Activated naive CD4-positive, alpha-beta T cell (primary cell): ENCODE measurements around the gene KAZN.

Source experiments
- DNase-seq, 4 experiments: peaks; one replicate each; lab custom pipeline; 2025; lab: John Stamatoyannopoulos, UW

KAZN gene

GRCh38 chr1:15063783-15064182, 465.3 kb downstream of the KAZN start:
- no peak for DNase-seq

- no peak for DNase-seq
These were observed 465.9 kb downstream of the KAZN start for GRCh38 chr1:15064217-15064929.

GRCh38 chr1:15065291-15065690, 466.8 kb downstream of the KAZN start:
- DNase-seq: no peak

GRCh38 chr1:15065736-15066135, 467.3 kb downstream of the KAZN start:
- DNase-seq: no peak

GRCh38 chr1:15066191-15066590, 467.7 kb downstream of the KAZN start:
- DNase-seq: peak in 1 of 4 experiments; percentile 2

GRCh38 chr1:15067148-15067547, 468.7 kb downstream of the KAZN start:
- no peak for DNase-seq

- no peak for DNase-seq
These were observed 469.7 kb downstream of the KAZN start for GRCh38 chr1:15068152-15068551.

GRCh38 chr1:15068997-15069396, 470.5 kb downstream of the KAZN start:
- no peak for DNase-seq

- DNase-seq: no peak
These were observed 471.8 kb downstream of the KAZN start for GRCh38 chr1:15070145-15070748.

GRCh38 chr1:15071936-15072335, 473.5 kb downstream of the KAZN start:
- DNase-seq: no peak

GRCh38 chr1:15073799-15074308, 475.4 kb downstream of the KAZN start:
- DNase-seq: no peak

GRCh38 chr1:15075175-15075574, 476.7 kb downstream of the KAZN start:
- no peak for DNase-seq

GRCh38 chr1:15075817-15076216, 477.3 kb downstream of the KAZN start:
- DNase-seq: no peak

- no peak for DNase-seq
These were observed 478.3 kb downstream of the KAZN start for GRCh38 chr1:15076807-15077206.

GRCh38 chr1:15077384-15077783, 478.9 kb downstream of the KAZN start:
- no peak for DNase-seq

GRCh38 chr1:15080328-15081007, 482.0 kb downstream of the KAZN start:
- DNase-seq: no peak

- DNase-seq: no peak
These were observed 482.6 kb downstream of the KAZN start for GRCh38 chr1:15081102-15081501.

- DNase-seq: no peak
These were observed 485.1 kb downstream of the KAZN start for GRCh38 chr1:15083578-15083977.

GRCh38 chr1:15088281-15088971, 489.9 kb downstream of the KAZN start:
- DNase-seq: no peak

GRCh38 chr1:15089258-15089992, 490.9 kb downstream of the KAZN start:
- DNase-seq: no peak

- DNase-seq: no peak
These were observed 491.9 kb downstream of the KAZN start for GRCh38 chr1:15090373-15090772.

- DNase-seq: no peak
These were observed 495.6 kb downstream of the KAZN start for GRCh38 chr1:15094056-15094455.
